Lung (tissue), 12 donors: ENCODE results near the gene WDR1. TPM values are rescaled to one million over a fixed set of nuclear protein-coding genes. Genes with fewer than 3 reads are reported as not detected.
A peak's percentile ranks its signal among the peaks of the same experiment; 100 is the strongest.

Source experiments
- ATAC-seq: fragments of 200-7000 bp; cut with Tn5 transposase; one replicate; pipeline ENCODE4 v1.9.1; 2020; ENCODE audit warnings: moderate number of reproducible peaks; ENCODE audit not compliant: insufficient read depth, low FRiP score
- DNase-seq, 3 donors: peaks; one replicate each; pipeline ENCODE4 v3.0.0-alpha.2; 2013 to 2017
- H3K27ac ChIP-seq, 2 donors: one replicate each; pipeline ENCODE4 v1.5.1; 2013; ENCODE audit warnings: mild to moderate bottlenecking in 2 of 2, moderate library complexity in 2 of 2, control low read depth in 1 of 2, inconsistent platforms in 1 of 2, low read depth in 1 of 2, low read length in 1 of 2
- H3K27me3 ChIP-seq, 3 donors: one replicate each; pipeline ENCODE4 v1.5.1; 2013; ENCODE audit warnings: low read length in 2 of 3; ENCODE audit not compliant: control insufficient read depth in 3 of 3, insufficient read depth in 3 of 3
- H3K36me3 ChIP-seq, 4 donors: one replicate each; pipeline ENCODE4 v1.5.1; 2013; ENCODE audit warnings: low read length in 4 of 4, mild to moderate bottlenecking in 1 of 4, moderate library complexity in 1 of 4; ENCODE audit not compliant: control insufficient read depth in 4 of 4, insufficient read depth in 4 of 4
- H3K4me1 ChIP-seq, 5 donors: one replicate each; pipeline ENCODE4 v1.5.1; 2013; ENCODE audit warnings: low read length in 5 of 5, mild to moderate bottlenecking in 2 of 5, moderate library complexity in 1 of 5; ENCODE audit not compliant: control insufficient read depth in 5 of 5, insufficient read depth in 5 of 5
- H3K4me3 ChIP-seq: one replicate; pipeline ENCODE4 v1.5.1; 2013; ENCODE audit warnings: mild to moderate bottlenecking, control low read depth, moderate library complexity
- H3K9ac ChIP-seq, 2 donors: one replicate each; pipeline ENCODE4 v1.5.1; 2013; ENCODE audit warnings: low read length in 2 of 2, control low read depth in 1 of 2; ENCODE audit not compliant: insufficient read depth in 1 of 2
- H3K9me3 ChIP-seq, 4 donors: one replicate each; pipeline ENCODE4 v1.5.1; 2013; ENCODE audit warnings: low read length in 3 of 4, mild to moderate bottlenecking in 1 of 4, moderate library complexity in 1 of 4; ENCODE audit not compliant: control insufficient read depth in 4 of 4, insufficient read depth in 3 of 4
- CTCF ChIP-seq: IDR thresholded peaks from 2 replicates; pipeline ENCODE4 v1.5.1; 2012; ENCODE audit warnings: mild to moderate bottlenecking; ENCODE audit errors: control extremely low read depth, extremely low read depth
- WGBS, 2 donors: extraction: QIAGEN DNeasy Blood & Tissue Kit; methylation state at CpG; one replicate each; pipeline ENCODE4 v1.1.7; 2013; 5-methylcytosine and 5-hydroxymethylcytosine counted together
- polyA plus RNA-seq, 2 donors: library from polyadenylated mRNA; stranded (reverse); fragments of 200-250 nt; gene quantifications; one replicate each; pipeline ENCODE4 v1.2.1, GENCODE V29; 2013
- total RNA-seq, 2 donors: library from RNA; depleted of rRNA in 1 of 2; stranded (reverse); fragments of >200 nt in 1 of 2; gene quantifications; one replicate each; pipeline ENCODE4 v1.2.1, GENCODE V29; 2014 to 2021
- donor health status: control.
- donor health status: control.
- donor health status: Bipolar disorder and iron deficiency.
- donor health status: healthy.
- donor health status: DM: yes; HTN: yes; CAD: no.

The WDR1 gene
- total and polyA plus RNA-seq, 4 donors = 72.0 to 325 (median 205) TPM

DNA sequence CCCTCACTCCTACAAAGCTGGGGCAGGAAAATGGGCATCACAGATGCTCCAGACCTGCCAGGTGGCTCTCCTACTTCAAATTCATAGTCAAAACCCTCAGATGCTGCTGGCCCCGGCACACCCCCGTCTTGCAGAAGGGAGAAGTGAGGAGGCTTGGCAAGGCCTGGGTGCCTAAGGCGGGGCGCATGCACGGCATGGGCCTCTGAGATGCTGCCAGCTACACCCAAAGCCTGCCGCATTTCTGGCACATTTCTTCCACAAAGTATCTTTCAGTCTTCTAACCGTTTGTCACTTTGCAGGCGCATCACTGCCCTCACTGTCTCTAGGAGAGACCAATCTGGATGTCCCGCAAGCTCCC lies 19.6 kb downstream of the WDR1 start:
- H3K4me1 ChIP-seq = peaks cover 4 to 49% (median 22%) of the 10 kb centered on the region in 5 donors
- peak overlapping the region; percentile 58 to 85 for H3K27ac ChIP-seq
- TF ChIP-seq CTCF = no peak
- DNase-seq (no peak), ATAC-seq (no peak)
- H3K27me3 ChIP-seq = no peaks in the 10 kb centered on the region
- no peak overlapping the region for H3K9ac ChIP-seq
- no peak overlapping the region for H3K4me3 ChIP-seq
- no peaks in the 10 kb centered on the region for H3K9me3 ChIP-seq
- 77 to 83% methylated on average over 9 of the region's 9 CpGs for WGBS, 2 donors
- peaks cover 9 to 80% (median 31%) of the 10 kb centered on the region in 4 donors for H3K36me3 ChIP-seq

DNA sequence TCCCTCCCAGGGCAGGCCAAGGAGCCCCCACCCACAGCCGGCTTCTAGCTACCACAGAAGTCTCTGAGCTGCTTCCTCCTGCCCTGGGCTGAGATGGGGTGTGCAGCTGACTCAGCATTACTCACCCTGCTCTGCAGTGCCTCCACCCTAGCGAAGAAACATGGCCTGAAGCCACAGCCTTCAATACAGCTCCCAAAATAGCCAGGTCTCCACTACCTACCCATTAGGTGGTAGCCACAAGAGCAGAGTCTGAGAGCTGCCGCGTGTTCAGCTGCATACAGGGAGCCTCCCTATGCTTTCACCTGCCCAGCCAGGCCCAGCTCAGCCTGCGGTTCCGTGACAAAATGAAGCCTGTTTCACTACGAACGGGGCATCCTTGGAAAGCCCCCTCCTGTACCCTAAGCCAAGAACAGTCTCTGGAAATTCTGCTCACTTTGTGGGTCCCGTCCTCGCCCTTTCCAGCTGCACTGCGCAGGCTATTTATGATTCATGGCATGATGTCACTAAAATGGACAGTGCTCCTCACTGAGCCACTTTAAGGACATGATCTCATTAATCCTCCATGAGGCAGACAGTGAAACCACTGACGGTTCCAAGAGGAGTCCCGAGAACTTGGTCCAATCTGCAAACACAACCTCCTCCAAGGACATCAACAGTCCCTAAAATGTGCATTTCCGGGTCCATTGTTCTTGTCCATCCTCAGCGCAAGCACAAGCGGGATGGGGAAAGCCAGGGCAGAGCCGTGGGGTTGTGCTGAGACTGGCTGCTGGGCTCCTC lies 20.2 kb downstream of the WDR1 start:
- Histone ChIP-seq H3K36me3 (peaks cover 11 to 82% (median 34%) of the 10 kb centered on the region in 4 donors), H3K4me1 (peaks cover 4 to 51% (median 22%) of the 10 kb centered on the region in 5 donors), H3K9ac (no peak overlapping the region), H3K9me3 (no peaks in the 10 kb centered on the region), H3K27me3 (no peaks in the 10 kb centered on the region), H3K27ac (peak overlapping the region; percentile 85 to 86), H3K4me3 (no peak overlapping the region)
- ATAC-seq (peak; percentile 67), DNase-seq (peak in 1 of 3 donors; percentile 27)
- TF ChIP-seq CTCF = no peak
- 47 to 48% methylated on average over 17 of the region's 17 CpGs for WGBS, 2 donors

DNA sequence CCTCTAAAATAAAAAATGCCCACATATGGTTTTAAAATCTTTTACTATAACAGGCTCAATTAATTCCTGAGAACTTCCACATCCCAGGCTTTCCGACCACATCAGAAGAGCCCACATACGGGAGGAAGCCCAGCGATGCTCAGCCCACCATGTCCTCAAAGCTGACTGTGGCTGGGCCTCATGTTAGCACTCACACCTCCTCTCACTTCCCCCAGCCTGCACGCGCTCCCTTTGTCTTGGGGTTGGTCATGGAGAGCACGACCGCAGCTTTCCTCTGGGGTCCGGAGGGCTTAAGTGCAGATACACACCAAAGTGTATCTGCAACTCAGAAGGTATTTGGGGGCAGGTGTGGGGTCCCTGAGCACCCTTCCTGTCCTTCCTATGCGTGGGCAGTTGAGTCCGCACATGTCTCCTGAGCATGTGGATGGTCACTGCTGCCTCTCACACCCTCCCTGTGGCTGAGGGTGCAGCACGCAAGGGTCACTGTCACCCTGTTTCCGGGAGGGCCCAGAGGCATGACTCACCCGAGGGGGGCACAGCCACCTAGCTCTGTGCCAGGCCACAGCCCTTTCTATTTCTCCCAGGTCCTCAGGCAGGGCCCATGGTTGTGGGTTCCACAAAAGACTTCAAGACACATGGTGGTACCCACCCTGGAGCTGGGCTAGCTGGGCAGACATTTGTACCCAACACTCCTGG lies 21.2 kb downstream of the WDR1 start:
- Histone ChIP-seq H3K4me3 (no peak overlapping the region), H3K27me3 (no peaks in the 10 kb centered on the region), H3K36me3 (peaks cover 14 to 85% (median 36%) of the 10 kb centered on the region in 4 donors), H3K9me3 (no peaks in the 10 kb centered on the region), H3K9ac (no peak overlapping the region), H3K27ac (peak overlapping the region; percentile 85 to 86), H3K4me1 (peaks cover 4 to 47% (median 17%) of the 10 kb centered on the region in 5 donors)
- TF ChIP-seq CTCF = no peak
- no peak for DNase-seq
- no peak for ATAC-seq
- WGBS, 2 donors = 58 to 71% methylated on average over 13 of the region's 13 CpGs
